GM19452 (cell line): ENCODE measurements around the gene ITCH.
"Not testable (repeated sequence)": the region's sequence is repeated elsewhere in the genome, so short reads cannot be mapped to it uniquely, and the experiment has no call there.

Experiments used
- ATAC-seq: cut with Tn5 transposase; IDR thresholded peaks from one replicate; pipeline ENCODE4 v1.9.1; 2021; ENCODE audit not compliant: unreplicated experiment

Gene ITCH

DNA sequence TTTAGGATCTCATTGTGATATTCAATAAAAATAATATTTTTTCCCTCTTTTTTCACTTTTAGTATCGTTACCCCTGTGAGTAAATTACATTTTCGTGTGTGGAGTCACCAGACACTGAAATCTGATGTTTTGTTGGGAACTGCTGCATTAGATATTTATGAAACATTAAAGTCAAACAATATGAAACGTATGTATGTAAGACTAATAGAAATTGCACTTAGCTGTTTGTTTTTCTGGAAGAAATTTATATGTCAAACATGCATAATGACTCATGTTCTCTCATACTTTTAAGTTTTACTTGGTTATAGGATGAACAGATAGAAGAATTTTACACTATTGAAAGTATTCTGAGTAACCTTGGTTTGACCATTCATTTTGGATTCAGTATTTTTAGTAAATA is 49.4 kb downstream of the ITCH start:
- ATAC-seq = no peak

GRCh38 chr20:34414525-34414924 is 51.5 kb downstream of the ITCH start:
- not testable (repeated sequence) for ATAC-seq

DNA sequence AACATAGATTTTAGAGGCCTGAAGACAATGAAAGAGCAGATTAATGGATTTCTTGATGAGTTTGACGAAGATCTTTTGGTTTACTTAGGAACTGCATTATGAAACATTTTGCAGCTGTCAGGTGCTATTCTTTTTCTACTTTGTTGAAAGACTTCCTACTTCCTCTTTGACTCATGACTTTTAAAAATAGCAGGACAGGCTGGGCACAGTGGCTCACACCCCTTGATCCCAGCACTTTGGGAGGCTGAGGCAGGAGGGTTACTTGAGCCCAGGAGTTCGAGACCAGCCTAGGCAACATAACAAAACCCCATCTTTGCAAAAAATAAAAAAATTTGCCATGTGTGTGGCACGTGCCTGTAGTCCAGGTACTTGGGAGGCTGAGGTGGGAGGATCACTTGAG is 52.0 kb downstream of the ITCH start:
- no peak for ATAC-seq

- no peak for ATAC-seq
These were observed 57.1 kb downstream of the ITCH start for GRCh38 chr20:34420146-34420545.

- no peak for ATAC-seq
These were observed 57.9 kb downstream of the ITCH start for GRCh38 chr20:34420975-34421374.

- no peak for ATAC-seq
These were observed 58.8 kb downstream of the ITCH start for GRCh38 chr20:34421766-34422466.

DNA sequence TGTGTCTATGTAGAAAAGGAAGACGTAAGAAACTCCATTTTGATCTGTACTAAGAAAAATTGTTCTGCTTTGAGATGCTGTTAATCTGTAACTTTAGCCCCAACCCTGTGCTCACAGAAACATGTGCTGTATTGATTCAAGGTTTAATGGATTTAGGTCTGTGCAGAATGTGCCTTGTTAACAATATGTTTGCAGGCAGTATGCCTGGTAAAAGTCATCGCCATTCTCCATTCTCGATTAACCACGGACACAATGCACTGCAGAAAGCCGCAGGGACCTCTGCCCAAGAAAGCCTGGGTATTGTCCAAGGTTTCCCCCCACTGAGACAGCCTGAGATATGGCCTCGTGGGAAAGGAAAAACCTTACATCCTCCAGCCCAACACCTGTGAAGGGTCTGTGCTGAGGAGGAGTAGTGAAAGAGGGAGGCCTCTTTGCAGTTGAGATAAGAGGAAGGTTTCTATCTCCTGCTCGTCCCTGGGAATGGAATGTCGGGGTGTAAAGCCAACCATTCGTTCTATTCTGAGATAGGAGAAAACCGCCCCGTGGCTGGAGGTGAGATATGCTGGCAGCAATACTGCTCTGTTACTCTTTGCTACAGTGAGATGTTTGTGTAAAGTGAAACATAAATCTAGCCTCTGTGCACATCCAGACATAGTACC is 62.1 kb downstream of the ITCH start:
- ATAC-seq = not testable (repeated sequence)

DNA sequence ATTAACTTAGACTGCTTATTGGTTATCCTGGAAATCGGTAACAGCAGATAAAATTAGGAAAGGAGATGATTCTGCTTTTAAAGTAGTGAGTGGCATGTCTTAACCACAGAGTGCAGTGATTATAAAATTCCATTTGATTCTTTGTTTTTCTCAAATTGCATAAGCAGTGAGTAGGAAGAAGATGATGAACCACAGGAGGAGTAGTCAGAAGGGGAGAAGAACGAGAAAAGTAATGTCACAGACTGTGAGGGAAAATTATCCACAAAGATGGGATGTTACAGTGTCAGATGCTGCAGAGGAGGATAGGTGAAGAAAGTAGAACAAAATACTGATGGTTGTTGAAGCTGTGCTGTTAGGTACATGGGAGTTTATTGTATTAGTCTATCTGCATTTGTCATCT is 63.0 kb downstream of the ITCH start:
- no peak for ATAC-seq

GRCh38 chr20:34427331-34427730 is 64.3 kb downstream of the ITCH start:
- ATAC-seq = no peak

GRCh38 chr20:34427784-34428183 is 64.7 kb downstream of the ITCH start:
- no peak for ATAC-seq

GRCh38 chr20:34431168-34431567 is 68.1 kb downstream of the ITCH start:
- ATAC-seq = no peak

GRCh38 chr20:34432663-34433062 is 69.6 kb downstream of the ITCH start:
- not testable (repeated sequence) for ATAC-seq

GRCh38 chr20:34433391-34433790 is 70.3 kb downstream of the ITCH start:
- ATAC-seq = no peak

DNA sequence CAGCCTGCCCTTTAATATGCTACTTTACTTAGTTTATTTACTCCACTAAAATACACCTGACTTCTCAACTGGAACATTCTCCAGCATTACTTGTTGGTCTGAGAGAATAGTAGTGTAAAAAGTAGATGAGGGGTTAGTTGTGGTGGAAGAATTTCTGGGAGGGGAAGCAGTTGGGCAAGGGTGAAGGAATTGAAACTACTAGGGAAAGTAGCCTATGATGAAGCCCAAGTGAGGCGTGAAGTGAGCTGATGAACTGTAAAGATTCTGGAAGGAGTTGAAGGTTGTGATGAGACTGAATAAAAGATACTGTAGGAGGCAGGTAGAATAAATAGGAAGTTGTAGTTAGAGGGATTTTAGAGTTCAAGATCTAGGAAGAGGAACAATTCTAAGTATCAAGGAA is 72.5 kb downstream of the ITCH start:
- no peak for ATAC-seq

GRCh38 chr20:34437330-34437986 is 74.4 kb downstream of the ITCH start:
- ATAC-seq = no peak

DNA sequence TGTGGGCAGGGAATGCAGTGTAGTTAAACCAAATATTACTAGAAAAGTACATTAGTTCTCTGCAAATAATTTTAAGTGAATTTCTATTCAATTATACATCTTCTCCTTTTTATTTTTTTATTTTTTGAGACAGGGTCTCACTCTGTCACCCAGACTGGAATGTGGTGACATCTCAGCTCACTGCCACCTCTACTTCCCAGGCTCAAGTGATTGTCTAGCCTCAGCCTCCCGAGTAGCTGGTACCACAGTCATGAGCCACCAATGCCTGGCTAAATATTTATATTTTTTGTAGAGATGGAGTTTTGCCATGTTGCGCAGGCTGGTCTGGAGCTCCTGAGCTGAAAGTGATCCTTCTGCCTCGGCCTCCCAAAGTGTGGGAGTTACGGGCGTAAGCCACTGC is 76.1 kb downstream of the ITCH start:
- no peak for ATAC-seq

DNA sequence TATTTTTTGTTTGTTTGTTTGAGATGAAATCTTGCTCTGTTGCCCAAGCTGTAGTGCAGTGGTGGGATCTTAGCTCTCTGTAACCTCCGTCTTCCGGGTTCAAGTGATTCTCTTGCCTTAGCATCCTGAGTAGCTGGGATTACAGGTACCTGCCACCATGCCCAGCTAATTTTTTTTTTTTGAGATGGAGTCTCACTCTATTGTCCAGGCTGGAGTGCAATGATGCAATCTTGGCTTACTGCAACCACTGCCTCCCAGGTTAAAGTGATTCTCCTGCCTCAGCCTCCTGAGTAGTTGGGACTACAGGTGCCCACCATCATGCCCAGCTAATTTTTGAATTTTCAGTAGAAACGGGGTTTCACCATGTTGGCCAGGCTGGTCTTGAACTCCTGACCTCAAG is 78.3 kb downstream of the ITCH start:
- not testable (repeated sequence) for ATAC-seq

- ATAC-seq = no peak
These were observed 80.5 kb downstream of the ITCH start for GRCh38 chr20:34443546-34443945.

GRCh38 chr20:34445177-34446065 is 82.3 kb downstream of the ITCH start:
- ATAC-seq = no peak

DNA sequence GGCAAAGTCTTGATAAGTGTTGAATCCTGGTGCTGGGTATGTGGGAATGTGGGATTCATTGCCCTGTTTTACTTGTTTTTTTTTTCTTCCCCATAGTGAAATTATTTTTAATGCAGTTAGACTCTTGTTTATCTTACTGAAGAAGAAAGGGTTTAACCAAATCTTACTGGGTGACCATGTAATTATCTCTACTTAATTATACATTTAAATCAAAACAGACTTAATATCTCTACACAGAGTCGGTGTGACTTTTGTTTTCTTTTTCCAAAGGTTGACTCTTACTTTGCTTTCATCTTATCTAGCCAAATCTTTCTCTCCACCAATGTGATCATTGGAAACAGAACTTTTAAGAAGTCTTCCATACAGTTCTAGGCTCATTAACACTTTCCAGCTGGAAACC is 85.4 kb downstream of the ITCH start:
- ATAC-seq = no peak
